HEK293T (cell line): ENCODE results near the gene ARR3.

Source experiments
- CTCF ChIA-PET: fragments of 350-600 bp; formaldehyde crosslinking; extraction: SDS; loops from one replicate; lab custom pipeline; 2021; ENCODE audit warnings: antibody characterized with exemption, inconsistent platforms; lab: Yijun Ruan, JAX
- POLR2A ChIA-PET: fragments of 350-600 bp; formaldehyde crosslinking; extraction: SDS; loops from one replicate; lab custom pipeline; 2020; ENCODE audit warnings: antibody characterized with exemption, inconsistent platforms; lab: Yijun Ruan, JAX
- DNase-seq: peaks from one replicate; pipeline ENCODE4 v3.0.0; 2012; ENCODE audit warnings: mixed read lengths; ENCODE audit errors: extremely low spot score
- ARNT ChIP-seq: fragments of 450-650 bp; IDR thresholded peaks from 2 replicates; pipeline ENCODE4 v1.6.1; 2017; ENCODE audit warnings: mild to moderate bottlenecking
- BHLHE40 ChIP-seq: fragments of 450-650 bp; IDR thresholded peaks from 2 replicates; pipeline ENCODE4 v1.6.1; 2016; ENCODE audit warnings: mild to moderate bottlenecking, moderate library complexity, borderline replicate concordance
- CTBP1 ChIP-seq: fragments of 450-650 bp; IDR thresholded peaks from 2 replicates; pipeline ENCODE4 v1.6.1; 2016; ENCODE audit warnings: borderline replicate concordance
- ELF4 ChIP-seq: fragments of 450-650 bp; IDR thresholded peaks from 2 replicates; pipeline ENCODE4 v1.6.1; 2017; ENCODE audit warnings: antibody characterized with exemption
- FOXA1 ChIP-seq: fragments of 450-650 bp; IDR thresholded peaks from 2 replicates; pipeline ENCODE4 v1.6.1; 2016; ENCODE audit warnings: mild to moderate bottlenecking
- FOXK2 ChIP-seq: fragments of 450-650 bp; IDR thresholded peaks from 2 replicates; pipeline ENCODE4 v1.6.1; 2016; ENCODE audit warnings: mild to moderate bottlenecking
- FOXM1 ChIP-seq: fragments of 450-650 bp; IDR thresholded peaks from 2 replicates; pipeline ENCODE4 v1.6.1; 2017; ENCODE audit warnings: mild to moderate bottlenecking, borderline replicate concordance
- HDGF ChIP-seq: fragments of 450-650 bp; IDR thresholded peaks from 2 replicates; pipeline ENCODE4 v1.6.1; 2017; ENCODE audit warnings: antibody characterized with exemption, borderline replicate concordance
- L3MBTL2 ChIP-seq: fragments of 450-650 bp; conservative IDR thresholded peaks from 2 replicates; pipeline ENCODE4 v1.6.1; 2016; ENCODE audit warnings: mild to moderate bottlenecking
- LEF1 ChIP-seq: fragments of 450-650 bp; IDR thresholded peaks from 2 replicates; pipeline ENCODE4 v1.6.1; 2017; ENCODE audit warnings: mild to moderate bottlenecking, borderline replicate concordance
- NFRKB ChIP-seq: fragments of 450-650 bp; IDR thresholded peaks from 2 replicates; pipeline ENCODE4 v1.6.1; 2016; ENCODE audit warnings: mild to moderate bottlenecking, moderate library complexity
- PKNOX1 ChIP-seq: fragments of 450-650 bp; IDR thresholded peaks from 2 replicates; pipeline ENCODE4 v1.6.1; 2016
- SP1 ChIP-seq: fragments of 450-650 bp; IDR thresholded peaks from 2 replicates; pipeline ENCODE4 v1.6.1; 2017
- SUZ12 ChIP-seq: fragments of 450-650 bp; IDR thresholded peaks from 2 replicates; pipeline ENCODE4 v1.6.1; 2016; ENCODE audit warnings: mild to moderate bottlenecking
- TARDBP ChIP-seq: fragments of 450-650 bp; IDR thresholded peaks from 2 replicates; pipeline ENCODE4 v1.6.1; 2016
- ZNF384 ChIP-seq: fragments of 450-650 bp; IDR thresholded peaks from 2 replicates; pipeline ENCODE4 v1.6.1; 2016

ARR3 gene

GRCh38 chrX:70252491-70252890 is 15.6 kb upstream of the ARR3 start:
- CTCF ChIA-PET = no interaction called here
- no peak for DNase-seq
- no peak for TF ChIP-seq CTBP1
- no peak for TF ChIP-seq HDGF
- no peak for TF ChIP-seq ARNT
- TF ChIP-seq LEF1 = no peak
- POLR2A ChIA-PET = no interaction called here

GRCh38 chrX:70253377-70254062 is 14.6 kb upstream of the ARR3 start:
- ChIA-PET CTCF (interaction anchor here (0.7 kb wide), 1 partner anchor 48 kb away, joined by 3 read pairs; no protein-coding TSS in a partner anchor), POLR2A (no interaction called here)
- DNase-seq = no peak
- TF ChIP-seq BHLHE40 (no peak), NFRKB (no peak), CTBP1 (no peak), SP1 (no peak), HDGF (no peak), LEF1 (no peak), SUZ12 (no peak), ZNF384 (no peak), FOXK2 (no peak), L3MBTL2 (no peak), ELF4 (no peak), PKNOX1 (no peak), FOXM1 (no peak), FOXA1 (no peak)

GRCh38 chrX:70254063-70254400 is 14.1 kb upstream of the ARR3 start:
- CTCF ChIA-PET = interaction anchor here (0.7 kb wide), 1 partner anchor 48 kb away, joined by 3 read pairs; no protein-coding TSS in a partner anchor

GRCh38 chrX:70254909-70255308 is 13.2 kb upstream of the ARR3 start:
- no peak for DNase-seq
- no peak for TF ChIP-seq L3MBTL2
- TF ChIP-seq SUZ12 = no peak
- TF ChIP-seq PKNOX1 = no peak
- TF ChIP-seq BHLHE40 = no peak
- no peak for TF ChIP-seq FOXA1
- TF ChIP-seq LEF1 = no peak
- TF ChIP-seq FOXK2 = no peak
- TF ChIP-seq FOXM1 = no peak
- ChIA-PET CTCF (no interaction called here), POLR2A (no interaction called here)

More at GRCh38 chrX:70254063-70254400, 14.1 kb upstream of the ARR3 start:
- no peak for TF ChIP-seq ZNF384
- no peak for TF ChIP-seq NFRKB
- TF ChIP-seq FOXK2 = no peak
- no peak for TF ChIP-seq SUZ12
- TF ChIP-seq FOXA1 = no peak
- TF ChIP-seq HDGF = no peak
- TF ChIP-seq SP1 = no peak
- no peak for TF ChIP-seq ARNT
- TF ChIP-seq BHLHE40 = no peak
- no peak for TF ChIP-seq L3MBTL2
- TF ChIP-seq TARDBP = no peak
- DNase-seq = no peak
- POLR2A ChIA-PET = no interaction called here

GRCh38 chrX:70255452-70255851 is 12.7 kb upstream of the ARR3 start:
- POLR2A ChIA-PET = no interaction called here
- no peak for DNase-seq
- CTCF ChIA-PET = no interaction called here
- no peak for TF ChIP-seq NFRKB
- no peak for TF ChIP-seq HDGF
- TF ChIP-seq FOXM1 = no peak
- no peak for TF ChIP-seq CTBP1
- TF ChIP-seq SP1 = no peak
- TF ChIP-seq BHLHE40 = no peak
- no peak for TF ChIP-seq ZNF384
- TF ChIP-seq TARDBP = no peak
- no peak for TF ChIP-seq LEF1
- TF ChIP-seq ARNT = no peak
- TF ChIP-seq L3MBTL2 = no peak
- TF ChIP-seq SUZ12 = no peak
- TF ChIP-seq FOXA1 = no peak
- no peak for TF ChIP-seq FOXK2
- TF ChIP-seq PKNOX1 = no peak

GRCh38 chrX:70257423-70258288 is 10.5 kb upstream of the ARR3 start:
- DNase-seq = no peak
- CTCF ChIA-PET = no interaction called here
- POLR2A ChIA-PET = no interaction called here
- TF ChIP-seq ELF4 (no peak), BHLHE40 (no peak), L3MBTL2 (no peak), ZNF384 (no peak), HDGF (no peak), SP1 (no peak), CTBP1 (no peak), SUZ12 (no peak), FOXA1 (no peak), TARDBP (no peak), LEF1 (no peak), NFRKB (no peak), PKNOX1 (no peak), FOXM1 (no peak)
